ENCODE data around the gene LRP8. TPM values are rescaled to one million over a fixed set of nuclear protein-coding genes. Genes with fewer than 3 reads are reported as not detected.

The LRP8 gene
- total and polyA plus RNA-seq, 2 of the 13 experiments (the other 11 are each of a cell fraction or from before 2014, with no cell fraction given), result 17.3 to 17.4 TPM

DNA sequence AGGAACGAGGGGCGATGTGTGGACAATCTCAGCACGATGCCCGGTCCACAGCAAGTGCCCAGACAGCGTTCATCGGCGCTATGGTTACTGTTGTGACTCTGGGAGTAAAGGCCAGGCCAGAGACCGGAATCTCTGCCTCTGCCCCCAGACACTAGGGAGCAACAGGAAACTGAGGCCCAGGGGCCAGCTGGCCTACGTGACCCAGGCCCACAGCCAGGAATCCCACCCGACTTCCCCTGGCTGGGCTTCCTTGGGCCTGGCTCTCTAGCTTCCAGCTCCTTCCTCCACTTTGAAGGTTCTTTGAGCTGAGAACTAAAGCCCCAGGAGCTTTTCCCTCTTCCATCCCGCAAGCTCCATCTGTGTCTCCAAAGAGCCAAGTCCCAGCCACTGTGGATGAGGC, 4.6 kb downstream of the LRP8 start (continued):
- TF ChIP-seq, protein P1, sequence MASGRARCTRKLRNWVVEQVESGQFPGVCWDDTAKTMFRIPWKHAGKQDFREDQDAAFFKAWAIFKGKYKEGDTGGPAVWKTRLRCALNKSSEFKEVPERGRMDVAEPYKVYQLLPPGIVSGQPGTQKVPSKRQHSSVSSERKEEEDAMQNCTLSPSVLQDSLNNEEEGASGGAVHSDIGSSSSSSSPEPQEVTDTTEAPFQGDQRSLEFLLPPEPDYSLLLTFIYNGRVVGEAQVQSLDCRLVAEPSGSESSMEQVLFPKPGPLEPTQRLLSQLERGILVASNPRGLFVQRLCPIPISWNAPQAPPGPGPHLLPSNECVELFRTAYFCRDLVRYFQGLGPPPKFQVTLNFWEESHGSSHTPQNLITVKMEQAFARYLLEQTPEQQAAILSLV (CRISPR knock-in tag; IDR thresholded peaks at IDR 0.05; ENCODE audit: borderline replicate concordance), result no peak

DNA sequence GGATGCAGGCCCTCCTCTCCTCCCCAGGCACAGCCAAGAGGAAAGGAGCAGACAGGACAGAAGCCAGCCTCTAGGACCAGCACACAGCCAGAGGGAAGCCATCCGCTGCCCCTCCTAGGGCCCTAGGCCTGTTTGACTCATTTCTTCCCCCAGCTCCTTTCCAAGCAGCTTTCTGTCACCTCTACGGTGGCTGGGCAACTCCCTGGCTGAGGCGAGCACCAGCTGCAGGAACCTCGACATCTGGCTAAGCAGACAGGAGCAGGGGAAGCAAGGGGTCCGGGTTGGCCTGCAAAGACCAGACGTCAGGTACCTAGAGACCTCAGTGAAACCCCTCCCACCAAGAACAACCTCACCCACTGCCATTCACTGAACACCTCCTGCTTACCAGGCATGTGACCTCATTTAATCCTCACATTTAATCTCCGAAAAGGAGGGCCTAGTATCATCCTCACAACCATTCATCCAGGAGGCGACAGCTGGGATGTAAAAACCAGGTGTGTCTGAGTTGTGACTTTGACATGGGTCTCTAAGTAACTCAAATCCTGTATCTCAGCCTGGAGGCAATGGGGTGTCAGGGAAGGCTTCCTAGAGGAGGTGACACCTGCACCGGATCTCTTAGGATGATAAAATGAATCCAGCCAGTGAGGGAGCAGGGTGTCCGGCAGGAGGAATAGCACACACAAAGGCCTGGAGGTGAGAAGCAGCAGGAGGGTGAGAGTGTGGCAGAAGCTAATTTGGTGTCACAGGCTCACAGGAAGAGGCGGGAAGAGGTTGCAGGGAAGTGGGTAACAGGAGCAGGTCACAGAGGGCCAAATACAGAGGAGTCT, 5.9 kb downstream of the LRP8 start:
- Histone ChIP-seq H3K4me1 (ENCODE audit: insufficient read depth, low read length) (peaks cover 15% of the 10 kb centered on the region), H3K9ac (ENCODE audit: insufficient read depth, low read depth, low read length) (no peak overlapping the region), H3K27ac (ENCODE audit: extremely low read length, insufficient read depth, low read length) (no peak overlapping the region), H3K27me3 (ENCODE audit: control insufficient read depth in 1 of 2, insufficient read depth in 2 of 2, low read length in 2 of 2) (no peaks in the 10 kb centered on the region), H4K20me1 (ENCODE audit: insufficient read depth, low read length) (no peaks in the 10 kb centered on the region), H3K9me3 (ENCODE audit: low read length) (no peaks in the 10 kb centered on the region), H3K79me2 (ENCODE audit: insufficient read depth, low read length) (peaks cover 20% of the 10 kb centered on the region), H2AFZ (ENCODE audit: low read length) (no peak overlapping the region), H3K4me2 (ENCODE audit: low read depth, low read length) (no peak overlapping the region), H3K4me3 (replicated peaks in 1 of 3; ENCODE audit: insufficient read depth in 1 of 3, low read depth in 2 of 3, low read length in 3 of 3) (no peak overlapping the region), H3K36me3 (replicated peaks in 1 of 2; ENCODE audit: control insufficient read depth in 1 of 2, insufficient read depth in 2 of 2, low read length in 2 of 2) (peaks cover 7 to 42% of the 10 kb centered on the region in 2 experiments)
- no peak for ATAC-seq
- no TSS peak for BruUV-seq (replicated peaks)
- DNase-seq (ENCODE audit: low spot score), result no peak
- POLR2A ChIA-PET, result no interaction called here
- no peak for FAIRE-seq
- 97% methylated on average over 8 of the region's 11 CpGs for WGBS (ENCODE audit: low lambda C conversion rate)
- in situ Hi-C loops (cut with HindIII; ENCODE audit: extremely low pct_ligation_motif_present, low pct_unique_long_range_greater_than_20kb), result no loop called here
- CTCF ChIA-PET (ENCODE audit: low intra/inter-chr PET ratio, low total read pairs), result interaction anchor here (1.3 kb wide), 1 partner anchor 44 kb away, joined by 4 read pairs; no protein-coding TSS in a partner anchor
- intact Hi-C loops (cut with micrococcal nuclease; ENCODE audit: unreplicated experiment), result no loop called here
- TF ChIP-seq ZNF350 (CRISPR knock-in tag; IDR thresholded peaks at IDR 0.05; ENCODE audit: borderline replicate concordance, low read depth) (no peak), MED8 (CRISPR knock-in tag; IDR thresholded peaks at IDR 0.05; ENCODE audit: insufficient replicate concordance) (no peak)
- TF ChIP-seq, protein P2, sequence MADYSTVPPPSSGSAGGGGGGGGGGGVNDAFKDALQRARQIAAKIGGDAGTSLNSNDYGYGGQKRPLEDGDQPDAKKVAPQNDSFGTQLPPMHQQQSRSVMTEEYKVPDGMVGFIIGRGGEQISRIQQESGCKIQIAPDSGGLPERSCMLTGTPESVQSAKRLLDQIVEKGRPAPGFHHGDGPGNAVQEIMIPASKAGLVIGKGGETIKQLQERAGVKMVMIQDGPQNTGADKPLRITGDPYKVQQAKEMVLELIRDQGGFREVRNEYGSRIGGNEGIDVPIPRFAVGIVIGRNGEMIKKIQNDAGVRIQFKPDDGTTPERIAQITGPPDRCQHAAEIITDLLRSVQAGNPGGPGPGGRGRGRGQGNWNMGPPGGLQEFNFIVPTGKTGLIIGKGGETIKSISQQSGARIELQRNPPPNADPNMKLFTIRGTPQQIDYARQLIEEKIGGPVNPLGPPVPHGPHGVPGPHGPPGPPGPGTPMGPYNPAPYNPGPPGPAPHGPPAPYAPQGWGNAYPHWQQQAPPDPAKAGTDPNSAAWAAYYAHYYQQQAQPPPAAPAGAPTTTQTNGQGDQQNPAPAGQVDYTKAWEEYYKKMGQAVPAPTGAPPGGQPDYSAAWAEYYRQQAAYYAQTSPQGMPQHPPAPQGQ (CRISPR knock-in tag; IDR thresholded peaks at IDR 0.05; ENCODE audit: borderline replicate concordance), result no peak
